ENCODE measurements around the gene NPIPB2. TPM values are rescaled to one million over a fixed set of nuclear protein-coding genes. Genes with fewer than 3 reads are reported as not detected.
"Not testable (repeated sequence)": the region's sequence is repeated elsewhere in the genome, so short reads cannot be mapped to it uniquely, and the experiment has no call there.

The NPIPB2 gene
- total RNA-seq, 1 donor: 4.7 TPM

- Histone ChIP-seq H4K20me1 (ENCODE audit: insufficient read depth, low read length) (no peaks in the 10 kb centered on the region), H3K27ac (ENCODE audit: low read depth, low read length) (peak overlapping the region; percentile 19), H3K79me2 (ENCODE audit: insufficient read depth, low read length) (peaks cover 56% of the 10 kb centered on the region), H3K4me3 (ENCODE audit: insufficient read depth, low read length) (peak overlapping the region; percentile 98), H3K4me1 (ENCODE audit: insufficient read depth, low read length) (peaks cover 13% of the 10 kb centered on the region), H2AFZ (ENCODE audit: low read length) (peak overlapping the region; percentile 77), H3K4me2 (ENCODE audit: insufficient read depth, low read length) (peak overlapping the region; percentile 80), H3K9me3 (ENCODE audit: low read depth, low read length) (no peaks in the 10 kb centered on the region), H3K36me3 (ENCODE audit: insufficient read depth, low read length) (peaks cover 8% of the 10 kb centered on the region), H3K27me3 (ENCODE audit: insufficient read depth, low read length) (no peaks in the 10 kb centered on the region)
- peak; percentile 96 for DNase-seq (ENCODE audit: insufficient read length, low spot score, missing footprints)
- TF ChIP-seq CTCF (IDR thresholded peaks at IDR 0.05; ENCODE audit: extremely low read depth, low read depth, low read length): no peak
Measured at GRCh38 chr16:11977376-11978041, 35.7 kb upstream of the NPIPB2 start.

DNA sequence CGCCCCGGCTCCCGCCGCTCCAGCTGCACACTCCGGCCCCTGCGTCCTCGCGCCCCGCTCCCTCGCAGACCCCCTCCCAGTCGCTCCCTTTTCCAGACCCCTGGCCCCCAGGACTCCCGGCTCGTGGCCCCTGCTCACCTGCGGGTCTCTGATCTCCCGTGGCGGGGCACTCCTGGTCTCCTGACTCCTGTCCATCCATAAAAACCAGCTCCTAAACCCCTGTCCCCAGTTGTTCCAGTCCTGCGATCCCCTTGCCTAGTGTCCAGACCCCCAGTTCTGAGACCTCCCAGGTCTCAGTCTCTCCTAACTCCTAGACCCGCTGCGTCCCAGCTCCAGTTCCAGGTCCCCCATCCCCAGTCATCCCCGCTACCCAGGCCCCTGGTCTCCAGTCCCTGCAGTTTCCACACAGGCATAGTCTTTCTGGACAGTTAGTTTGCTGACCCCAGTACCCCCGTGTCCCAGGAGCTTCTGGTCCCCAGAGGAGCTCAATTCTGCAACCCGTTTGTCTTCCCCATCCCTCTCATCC, 35.1 kb upstream of the NPIPB2 start:
- H3K4me3 ChIP-seq (ENCODE audit: insufficient read depth, low read length): peak overlapping the region; percentile 98
- no peak for TF ChIP-seq CTCF (IDR thresholded peaks at IDR 0.05; ENCODE audit: extremely low read depth, low read depth, low read length)
- peak overlapping the region; percentile 80 for H3K4me2 ChIP-seq (ENCODE audit: insufficient read depth, low read length)
- H2AFZ ChIP-seq (ENCODE audit: low read length): peak overlapping the region; percentile 77
- H3K36me3 ChIP-seq (ENCODE audit: insufficient read depth, low read length): peaks cover 8% of the 10 kb centered on the region
- peaks cover 53% of the 10 kb centered on the region for H3K79me2 ChIP-seq (ENCODE audit: insufficient read depth, low read length)
- no peaks in the 10 kb centered on the region for H4K20me1 ChIP-seq (ENCODE audit: insufficient read depth, low read length)
- H3K27me3 ChIP-seq (ENCODE audit: insufficient read depth, low read length): no peaks in the 10 kb centered on the region
- peak overlapping the region; percentile 19 for H3K27ac ChIP-seq (ENCODE audit: low read depth, low read length)
- DNase-seq (ENCODE audit: insufficient read length, low spot score, missing footprints): peak; percentile 71
- H3K9me3 ChIP-seq (ENCODE audit: low read depth, low read length): no peaks in the 10 kb centered on the region
- H3K4me1 ChIP-seq (ENCODE audit: insufficient read depth, low read length): peaks cover 13% of the 10 kb centered on the region

DNA sequence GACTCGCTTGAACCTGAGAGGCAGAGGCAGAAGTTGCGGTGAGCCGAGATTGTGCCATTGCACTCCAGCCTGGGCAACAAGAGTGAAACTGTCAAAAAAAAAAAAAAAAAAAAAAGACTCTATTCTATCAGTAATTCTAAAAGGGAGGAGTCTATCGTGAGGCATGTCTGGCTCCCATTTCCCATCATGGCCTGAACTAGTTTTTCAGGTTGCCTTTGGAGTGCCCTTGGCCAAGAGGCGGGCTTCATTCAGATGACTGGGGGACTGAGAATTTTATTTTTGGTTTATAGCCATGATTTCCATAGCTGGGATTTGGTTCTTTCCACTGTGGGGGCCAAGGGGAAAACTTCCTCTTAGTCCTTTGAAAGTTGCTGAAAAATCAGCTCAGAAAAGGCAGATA, 31.2 kb upstream of the NPIPB2 start:
- H3K27ac ChIP-seq (ENCODE audit: low read depth, low read length): no peak overlapping the region
- TF ChIP-seq CTCF (IDR thresholded peaks at IDR 0.05; ENCODE audit: extremely low read depth, low read depth, low read length): no peak
- H3K4me1 ChIP-seq (ENCODE audit: insufficient read depth, low read length): peaks cover 10% of the 10 kb centered on the region
- H4K20me1 ChIP-seq (ENCODE audit: insufficient read depth, low read length): no peaks in the 10 kb centered on the region
- H3K9me3 ChIP-seq (ENCODE audit: low read depth, low read length): no peaks in the 10 kb centered on the region
- no peak overlapping the region for H3K4me3 ChIP-seq (ENCODE audit: insufficient read depth, low read length)
- H3K79me2 ChIP-seq (ENCODE audit: insufficient read depth, low read length): peaks cover 17% of the 10 kb centered on the region
- no peaks in the 10 kb centered on the region for H3K27me3 ChIP-seq (ENCODE audit: insufficient read depth, low read length)
- no peak overlapping the region for H2AFZ ChIP-seq (ENCODE audit: low read length)
- peaks cover 8% of the 10 kb centered on the region for H3K36me3 ChIP-seq (ENCODE audit: insufficient read depth, low read length)
- no peak for DNase-seq (ENCODE audit: insufficient read length, low spot score, missing footprints)
- H3K4me2 ChIP-seq (ENCODE audit: insufficient read depth, low read length): no peak overlapping the region

DNA sequence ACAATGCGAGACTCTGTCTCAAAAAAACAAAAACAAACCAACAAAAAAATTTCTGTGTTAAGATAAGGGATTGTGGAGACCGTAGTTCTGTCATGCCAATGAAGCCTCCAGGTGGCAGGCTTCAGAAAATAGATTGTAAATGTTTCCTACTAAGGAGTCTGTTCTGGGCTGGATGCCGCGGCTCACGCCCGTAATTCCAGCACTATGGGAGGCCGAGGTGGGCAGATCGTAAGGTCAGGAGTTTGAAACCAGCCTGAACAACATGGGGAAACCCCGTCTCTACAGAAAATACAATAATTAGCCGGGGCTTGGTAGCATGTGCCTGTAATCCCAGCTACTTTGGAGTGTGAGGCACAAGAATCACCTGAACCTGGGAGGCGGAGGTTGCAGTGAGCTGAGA, 30.3 kb upstream of the NPIPB2 start:
- no peak overlapping the region for H3K4me3 ChIP-seq (ENCODE audit: insufficient read depth, low read length)
- H3K4me2 ChIP-seq (ENCODE audit: insufficient read depth, low read length): no peak overlapping the region
- peak; percentile 21 for TF ChIP-seq CTCF (IDR thresholded peaks at IDR 0.05; ENCODE audit: extremely low read depth, low read depth, low read length)
- H4K20me1 ChIP-seq (ENCODE audit: insufficient read depth, low read length): no peaks in the 10 kb centered on the region
- DNase-seq (ENCODE audit: insufficient read length, low spot score, missing footprints): no peak
- H2AFZ ChIP-seq (ENCODE audit: low read length): no peak overlapping the region
- H3K79me2 ChIP-seq (ENCODE audit: insufficient read depth, low read length): peaks cover 16% of the 10 kb centered on the region
- no peak overlapping the region for H3K27ac ChIP-seq (ENCODE audit: low read depth, low read length)
- peaks cover 8% of the 10 kb centered on the region for H3K36me3 ChIP-seq (ENCODE audit: insufficient read depth, low read length)
- no peaks in the 10 kb centered on the region for H3K9me3 ChIP-seq (ENCODE audit: low read depth, low read length)
- H3K4me1 ChIP-seq (ENCODE audit: insufficient read depth, low read length): peaks cover 6% of the 10 kb centered on the region
- H3K27me3 ChIP-seq (ENCODE audit: insufficient read depth, low read length): no peaks in the 10 kb centered on the region

- H3K4me1 ChIP-seq (ENCODE audit: insufficient read depth, low read length); DNase-seq (ENCODE audit: insufficient read length, low spot score, missing footprints); H3K79me2 ChIP-seq (ENCODE audit: insufficient read depth, low read length); H3K36me3 ChIP-seq (ENCODE audit: insufficient read depth, low read length); H3K4me3 ChIP-seq (ENCODE audit: insufficient read depth, low read length); H4K20me1 ChIP-seq (ENCODE audit: insufficient read depth, low read length); H3K9me3 ChIP-seq (ENCODE audit: low read depth, low read length); H3K27ac ChIP-seq (ENCODE audit: low read depth, low read length); H3K27me3 ChIP-seq (ENCODE audit: insufficient read depth, low read length); H3K4me2 ChIP-seq (ENCODE audit: insufficient read depth, low read length); H2AFZ ChIP-seq (ENCODE audit: low read length): not testable (repeated sequence)
Measured at GRCh38 chr16:11970292-11970691, 28.4 kb upstream of the NPIPB2 start.

Measured in osteoblast (primary cell).